Uterus (tissue), 4 donors: ENCODE data around the gene SF3A2. TPM values are rescaled to one million over a fixed set of nuclear protein-coding genes. Genes with fewer than 3 reads are reported as not detected.

Experiments
- DNase-seq, 2 donors: peaks; one replicate each; pipeline ENCODE4 v3.0.0-alpha.2; 2019 to 2020
- H3K27ac ChIP-seq, 2 donors: fragments of 200-600 bp; sonication (generic); 1 replicate in 1 of 2; 2 replicates in 1 of 2; pipeline ENCODE4 v1.5.1; 2016 to 2018
- H3K27me3 ChIP-seq, 2 donors: fragments of 200-600 bp; sonication (generic); one replicate each; pipeline ENCODE4 v1.5.1; 2018 to 2019; ENCODE audit warnings: control low read depth in 1 of 2
- H3K36me3 ChIP-seq, 2 donors: fragments of 200-600 bp; sonication (generic); one replicate each; pipeline ENCODE4 v1.5.1; 2019; ENCODE audit warnings: control low read depth in 1 of 2
- H3K4me1 ChIP-seq, 2 donors: fragments of 200-600 bp; sonication (generic); one replicate each; pipeline ENCODE4 v1.5.1; 2018 to 2019; ENCODE audit warnings: control low read depth in 1 of 2
- H3K4me3 ChIP-seq, 2 donors: fragments of 200-600 bp; sonication (generic); 1 replicate in 1 of 2; 2 replicates in 1 of 2; pipeline ENCODE4 v1.5.1; 2018 to 2019; ENCODE audit warnings: mild to moderate bottlenecking in 1 of 2
- H3K9me3 ChIP-seq, 2 donors: fragments of 200-600 bp; sonication (generic); one replicate each; pipeline ENCODE4 v1.5.1; 2019; ENCODE audit warnings: control low read depth in 1 of 2
- CTCF ChIP-seq, 4 experiments: fragments of 200-600 bp in 2 of 4; fragments of 450-650 bp in 2 of 4; sonication (generic) in 2 of 4; IDR thresholded peaks; one replicate each; pipeline ENCODE4 v1.5.1; 2016 to 2019; ENCODE audit warnings: antibody characterized with exemption in 4 of 4, mild to moderate bottlenecking in 2 of 4, moderate library complexity in 1 of 4
- POLR2A ChIP-seq, 2 donors: fragments of 450-650 bp; IDR thresholded peaks; one replicate each; pipeline ENCODE4 v1.6.1; 2016; ENCODE audit warnings: antibody characterized with exemption in 2 of 2, mild to moderate bottlenecking in 1 of 2, moderate library complexity in 1 of 2
- intact Hi-C: fragments of 100-400 bp; cut with DNase I; formaldehyde crosslinking; loops from one replicate; pipeline ENCODE4 v1.15.1; 2023; ENCODE audit warnings: low total_unique reads
- total RNA-seq, 4 donors: library from RNA; depleted of rRNA in 3 of 4; stranded (reverse); fragments of >200 nt in 3 of 4; gene quantifications; one replicate each; pipeline versions ENCODE4 v1.1.0 to v1.2.4, GENCODE V29; 2014 to 2023
- donor health status: DM: yes; HTN: yes; CAD: no.

Gene SF3A2
- total RNA-seq, 4 donors from 2014 or later, result 33.2 to 107 (median 50.6) TPM

GRCh38 chr19:2239173-2239572, 2.5 kb downstream of the SF3A2 start:
- DNase-seq, result no peak
- H3K27ac ChIP-seq, result peak overlapping the region in 1 of 2 donors; percentile 53
- H3K36me3 ChIP-seq, result no peaks in the 10 kb centered on the region
- peaks cover 13 to 46% of the 10 kb centered on the region in 2 donors for H3K4me1 ChIP-seq
- H3K27me3 ChIP-seq, result no peaks in the 10 kb centered on the region
- intact Hi-C loops, result loop anchor here (5.0 kb wide), 1 partner anchor 33 kb away; no protein-coding TSS in a partner anchor
- H3K4me3 ChIP-seq, result no peak overlapping the region
- TF ChIP-seq POLR2A (IDR thresholded peaks at IDR 0.05) (no peak), CTCF (IDR thresholded peaks at IDR 0.05) (no peak)
- no peaks in the 10 kb centered on the region for H3K9me3 ChIP-seq

- H3K36me3 ChIP-seq, result no peaks in the 10 kb centered on the region
- DNase-seq, result no peak
- H3K4me1 ChIP-seq, result peaks cover 13 to 39% of the 10 kb centered on the region in 2 donors
- intact Hi-C loops, result loop anchor here (5.0 kb wide), 1 partner anchor 32 kb away; no protein-coding TSS in a partner anchor
- H3K27ac ChIP-seq, result peak overlapping the region; percentile 7 to 53
- H3K27me3 ChIP-seq, result no peaks in the 10 kb centered on the region
- H3K9me3 ChIP-seq, result no peaks in the 10 kb centered on the region
- TF ChIP-seq CTCF (IDR thresholded peaks at IDR 0.05) (no peak), POLR2A (IDR thresholded peaks at IDR 0.05) (no peak)
- peak overlapping the region in 1 of 2 donors; percentile 21 for H3K4me3 ChIP-seq
Observed at GRCh38 chr19:2239771-2240770, 3.4 kb downstream of the SF3A2 start.

GRCh38 chr19:2240881-2241760, 4.5 kb downstream of the SF3A2 start:
- Histone ChIP-seq H3K9me3 (no peaks in the 10 kb centered on the region), H3K36me3 (no peaks in the 10 kb centered on the region), H3K27me3 (no peaks in the 10 kb centered on the region), H3K4me1 (peaks cover 13 to 36% of the 10 kb centered on the region in 2 donors), H3K4me3 (no peak overlapping the region), H3K27ac (peak overlapping the region in 1 of 2 donors; percentile 9)
- no peak for TF ChIP-seq CTCF (IDR thresholded peaks at IDR 0.05)
- no peak for TF ChIP-seq POLR2A (IDR thresholded peaks at IDR 0.05)
- no peak for DNase-seq
- intact Hi-C loops, result no loop called here

GRCh38 chr19:2242092-2242537, 5.5 kb downstream of the SF3A2 start:
- Histone ChIP-seq H3K27ac (no peak overlapping the region), H3K9me3 (no peaks in the 10 kb centered on the region), H3K4me3 (no peak overlapping the region), H3K4me1 (peaks cover 13 to 36% of the 10 kb centered on the region in 2 donors), H3K27me3 (no peaks in the 10 kb centered on the region), H3K36me3 (no peaks in the 10 kb centered on the region)
- intact Hi-C loops, result no loop called here
- no peak for DNase-seq
- TF ChIP-seq CTCF (IDR thresholded peaks at IDR 0.05), result no peak
- TF ChIP-seq POLR2A (IDR thresholded peaks at IDR 0.05), result no peak
